Measurements from ENCODE around the gene VRK1.

VRK1 gene

DNA sequence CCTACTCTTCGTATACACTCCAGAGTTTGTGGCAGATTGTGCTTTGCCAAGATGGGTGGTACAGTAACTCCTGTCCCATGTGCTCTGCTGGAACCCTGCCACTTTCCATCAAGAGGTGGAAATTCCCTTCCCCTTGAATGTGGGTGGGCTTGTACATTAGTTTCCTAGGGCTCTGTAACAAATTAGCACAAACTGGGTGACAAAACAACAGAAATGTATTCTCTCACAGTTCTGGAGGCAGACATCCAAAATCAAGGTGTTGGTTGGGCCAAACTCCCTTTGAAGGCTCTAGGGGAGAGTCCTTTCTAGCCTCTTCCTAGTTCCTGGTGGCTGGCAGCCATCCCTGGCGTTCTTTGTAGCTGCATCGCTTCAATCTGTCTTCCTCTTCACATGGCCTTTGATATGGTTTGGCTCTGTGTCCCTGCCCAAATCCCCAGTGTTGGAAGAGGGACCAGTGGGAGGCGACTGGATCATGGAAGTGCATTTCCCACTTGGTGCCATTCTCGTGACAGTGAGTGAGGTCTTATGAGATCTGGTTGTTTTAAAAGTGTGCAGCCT, 117.5 kb downstream of the VRK1 start:
- Histone ChIP-seq H3K27ac (ENCODE audit: low read depth, low read length) (no peak overlapping the region), H2AFZ (ENCODE audit: low read depth, low read length, severe bottlenecking) (no peak overlapping the region), H3K9me2 (replicated peaks; ENCODE audit: insufficient read depth, low read length) (no peaks in the 10 kb centered on the region), H3K4me3 (ENCODE audit: insufficient read depth, low read length, poor library complexity, severe bottlenecking) (no peak overlapping the region), H3K36me3 (ENCODE audit: low read length) (no peaks in the 10 kb centered on the region), H4K20me1 (ENCODE audit: low read depth, low read length) (no peaks in the 10 kb centered on the region), H3K27me3 (ENCODE audit: low read length) (no peaks in the 10 kb centered on the region), H3K4me2 (ENCODE audit: low read depth, low read length, poor library complexity, severe bottlenecking) (no peak overlapping the region), H3K79me2 (ENCODE audit: insufficient read depth, low read length) (no peaks in the 10 kb centered on the region), H3K9me3 (ENCODE audit: insufficient read depth, low read length) (0 out of 2 replicates have a peak, but pooled peaks cover 4% of the 10 kb centered on the region), H3K9ac (ENCODE audit: low read length) (no peak overlapping the region), H3F3A (ENCODE audit: insufficient read depth) (no peaks in the 10 kb centered on the region)
- TF ChIP-seq, protein P1, sequence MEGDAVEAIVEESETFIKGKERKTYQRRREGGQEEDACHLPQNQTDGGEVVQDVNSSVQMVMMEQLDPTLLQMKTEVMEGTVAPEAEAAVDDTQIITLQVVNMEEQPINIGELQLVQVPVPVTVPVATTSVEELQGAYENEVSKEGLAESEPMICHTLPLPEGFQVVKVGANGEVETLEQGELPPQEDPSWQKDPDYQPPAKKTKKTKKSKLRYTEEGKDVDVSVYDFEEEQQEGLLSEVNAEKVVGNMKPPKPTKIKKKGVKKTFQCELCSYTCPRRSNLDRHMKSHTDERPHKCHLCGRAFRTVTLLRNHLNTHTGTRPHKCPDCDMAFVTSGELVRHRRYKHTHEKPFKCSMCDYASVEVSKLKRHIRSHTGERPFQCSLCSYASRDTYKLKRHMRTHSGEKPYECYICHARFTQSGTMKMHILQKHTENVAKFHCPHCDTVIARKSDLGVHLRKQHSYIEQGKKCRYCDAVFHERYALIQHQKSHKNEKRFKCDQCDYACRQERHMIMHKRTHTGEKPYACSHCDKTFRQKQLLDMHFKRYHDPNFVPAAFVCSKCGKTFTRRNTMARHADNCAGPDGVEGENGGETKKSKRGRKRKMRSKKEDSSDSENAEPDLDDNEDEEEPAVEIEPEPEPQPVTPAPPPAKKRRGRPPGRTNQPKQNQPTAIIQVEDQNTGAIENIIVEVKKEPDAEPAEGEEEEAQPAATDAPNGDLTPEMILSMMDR (IDR thresholded peaks at IDR 0.05; ENCODE audit: insufficient read depth, low read length, poor library complexity, severe bottlenecking) = no peak
- TF ChIP-seq EZH2phosphoT487 (conservative IDR thresholded peaks at IDR 0.05; ENCODE audit: low read length) = no peak

DNA sequence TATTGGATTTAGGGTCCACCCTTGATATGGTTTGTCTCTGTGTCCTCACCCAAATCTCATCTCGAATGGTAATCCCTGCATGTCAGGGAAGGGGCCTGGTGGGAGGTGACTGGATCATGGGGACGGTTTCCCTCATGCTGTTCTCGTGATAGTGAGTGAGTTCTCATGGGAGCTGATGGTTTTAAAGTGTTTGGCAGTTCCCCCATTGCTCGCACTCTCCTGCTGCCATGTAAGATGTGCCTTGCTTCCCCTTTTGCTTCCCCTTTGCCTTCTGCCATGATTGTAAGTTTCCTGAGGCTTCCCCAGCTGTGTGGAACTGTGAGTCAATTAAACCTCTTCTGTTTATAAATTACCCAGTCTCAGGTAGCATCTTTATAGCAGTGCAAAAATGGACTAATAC, 118.3 kb downstream of the VRK1 start:
- Histone ChIP-seq H3F3A (ENCODE audit: insufficient read depth) (no peaks in the 10 kb centered on the region), H3K36me3 (ENCODE audit: low read length) (no peaks in the 10 kb centered on the region), H3K4me3 (ENCODE audit: insufficient read depth, low read length, poor library complexity, severe bottlenecking) (no peak overlapping the region), H3K79me2 (ENCODE audit: insufficient read depth, low read length) (no peaks in the 10 kb centered on the region), H3K27ac (ENCODE audit: low read depth, low read length) (no peak overlapping the region), H3K9me3 (ENCODE audit: insufficient read depth, low read length) (no peaks in the 10 kb centered on the region), H3K9me2 (replicated peaks; ENCODE audit: insufficient read depth, low read length) (no peaks in the 10 kb centered on the region), H4K20me1 (ENCODE audit: low read depth, low read length) (no peaks in the 10 kb centered on the region), H3K9ac (ENCODE audit: low read length) (no peak overlapping the region), H3K27me3 (ENCODE audit: low read length) (no peaks in the 10 kb centered on the region), H2AFZ (ENCODE audit: low read depth, low read length, severe bottlenecking) (no peak overlapping the region), H3K4me2 (ENCODE audit: low read depth, low read length, poor library complexity, severe bottlenecking) (no peak overlapping the region)
- TF ChIP-seq, protein P1 (IDR thresholded peaks at IDR 0.05; ENCODE audit: insufficient read depth, low read length, poor library complexity, severe bottlenecking) = no peak
- TF ChIP-seq EZH2phosphoT487 (conservative IDR thresholded peaks at IDR 0.05; ENCODE audit: low read length) = no peak

DNA sequence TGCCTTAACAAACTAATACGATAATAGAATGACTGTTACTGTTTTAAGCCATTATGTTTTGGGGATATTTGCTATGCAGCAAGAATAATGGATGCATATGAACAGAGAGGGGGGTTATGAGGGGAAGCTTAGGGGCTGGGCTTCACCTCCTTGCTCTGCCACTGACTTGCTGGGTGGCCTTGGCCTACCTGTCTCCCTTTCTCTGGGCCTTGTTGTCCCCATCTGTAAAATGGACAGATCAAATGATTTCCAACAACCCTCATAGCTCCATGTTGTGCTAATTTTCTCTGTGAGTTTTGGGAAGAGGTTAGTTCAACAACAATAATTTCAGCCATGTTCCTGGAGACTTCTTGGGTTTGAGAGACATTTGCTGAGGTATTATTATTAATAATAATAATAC, 119.6 kb downstream of the VRK1 start:
- H3K27me3 ChIP-seq (ENCODE audit: low read length) = no peaks in the 10 kb centered on the region
- no peaks in the 10 kb centered on the region for H3K79me2 ChIP-seq (ENCODE audit: insufficient read depth, low read length)
- H3K4me3 ChIP-seq (ENCODE audit: insufficient read depth, low read length, poor library complexity, severe bottlenecking) = no peak overlapping the region
- H3F3A ChIP-seq (ENCODE audit: insufficient read depth) = no peaks in the 10 kb centered on the region
- TF ChIP-seq, protein P1 (IDR thresholded peaks at IDR 0.05; ENCODE audit: insufficient read depth, low read length, poor library complexity, severe bottlenecking) = no peak
- TF ChIP-seq EZH2phosphoT487 (conservative IDR thresholded peaks at IDR 0.05; ENCODE audit: low read length) = no peak
- no peak overlapping the region for H3K4me2 ChIP-seq (ENCODE audit: low read depth, low read length, poor library complexity, severe bottlenecking)
- no peak overlapping the region for H2AFZ ChIP-seq (ENCODE audit: low read depth, low read length, severe bottlenecking)
- no peaks in the 10 kb centered on the region for H3K36me3 ChIP-seq (ENCODE audit: low read length)
- no peak overlapping the region for H3K9ac ChIP-seq (ENCODE audit: low read length)
- no peak overlapping the region for H3K27ac ChIP-seq (ENCODE audit: low read depth, low read length)
- no peaks in the 10 kb centered on the region for H4K20me1 ChIP-seq (ENCODE audit: low read depth, low read length)
- no peaks in the 10 kb centered on the region for H3K9me2 ChIP-seq (replicated peaks; ENCODE audit: insufficient read depth, low read length)
- no peaks in the 10 kb centered on the region for H3K9me3 ChIP-seq (ENCODE audit: insufficient read depth, low read length)
